ENCODE measurements around the gene HOXD11. TPM values are rescaled to one million over a fixed set of nuclear protein-coding genes. Genes with fewer than 3 reads are reported as not detected.

The HOXD11 gene
- total RNA-seq, 1 experiment from 2014 or later: not detected

DNA sequence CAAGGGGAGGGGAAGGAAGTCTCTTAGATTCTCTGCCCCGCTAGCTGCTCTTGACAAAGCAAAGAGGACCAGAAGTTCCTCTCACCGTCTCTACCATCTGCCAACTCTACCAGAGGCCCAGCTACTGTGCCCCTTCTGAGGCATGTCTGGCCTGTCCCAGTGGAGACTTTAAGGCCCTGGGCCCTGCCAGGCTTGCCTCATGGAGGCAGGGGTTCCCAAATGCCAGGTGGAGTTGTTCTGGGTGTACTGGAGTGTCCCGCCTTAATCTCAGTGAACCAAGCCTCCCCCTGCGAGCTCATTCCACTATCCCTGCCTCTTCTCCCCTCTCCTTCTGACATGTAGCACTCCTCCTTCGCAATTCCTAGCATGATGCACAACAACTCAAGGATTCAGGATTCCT, 5.2 kb upstream of the HOXD11 start:
- no peak overlapping the region for H3K4me3 ChIP-seq
- peaks cover 33% of the 10 kb centered on the region for H3K27me3 ChIP-seq (replicated peaks)
- peaks cover 20% of the 10 kb centered on the region for H3K4me1 ChIP-seq (replicated peaks)

DNA sequence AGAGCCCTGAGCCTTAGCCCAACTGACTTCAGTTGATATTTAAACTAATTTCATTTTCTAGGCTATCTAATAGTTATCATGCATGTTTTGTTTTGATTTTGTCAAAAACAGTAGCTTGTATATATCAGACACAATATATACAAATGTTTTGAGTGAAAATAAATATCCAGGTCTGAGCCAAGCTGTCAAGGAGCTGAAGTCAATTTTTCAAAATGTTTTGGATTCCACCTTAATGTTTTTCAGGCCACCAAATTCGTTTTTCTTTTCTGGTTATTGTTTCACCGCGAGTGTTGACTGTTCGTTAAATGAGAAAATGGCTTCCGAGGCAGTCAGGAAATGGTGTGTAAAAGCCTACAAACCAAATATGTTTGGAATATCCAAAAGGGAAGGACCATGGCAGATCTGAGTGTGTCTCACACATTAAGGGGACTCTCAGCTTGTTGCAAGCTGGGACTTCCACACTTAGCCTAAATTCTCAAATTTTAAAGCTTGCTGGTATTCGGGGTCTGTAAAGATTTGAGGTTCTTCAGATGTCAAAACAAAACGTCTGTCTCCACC, 4.7 kb upstream of the HOXD11 start:
- peaks cover 38% of the 10 kb centered on the region for H3K27me3 ChIP-seq (replicated peaks)
- peaks cover 20% of the 10 kb centered on the region for H3K4me1 ChIP-seq (replicated peaks)
- H3K36me3 ChIP-seq: no peaks in the 10 kb centered on the region
- H3K9me3 ChIP-seq (replicated peaks): peaks cover 4% of the 10 kb centered on the region; the same call in 1 of the 2 replicates
- H3K4me3 ChIP-seq: no peak overlapping the region
- H3K27ac ChIP-seq: no peak overlapping the region
- DNase-seq (ENCODE audit: low read depth in 1 of 2, low spot score in 2 of 2): no peak

More for the DNA sequence above, 5.2 kb upstream of the HOXD11 start:
- no peaks in the 10 kb centered on the region for H3K36me3 ChIP-seq
- H3K27ac ChIP-seq: no peak overlapping the region
- DNase-seq (ENCODE audit: low read depth in 1 of 2, low spot score in 2 of 2): no peak
- H3K9me3 ChIP-seq (replicated peaks): no peaks in the 10 kb centered on the region; the same call in 1 of the 2 replicates

DNA sequence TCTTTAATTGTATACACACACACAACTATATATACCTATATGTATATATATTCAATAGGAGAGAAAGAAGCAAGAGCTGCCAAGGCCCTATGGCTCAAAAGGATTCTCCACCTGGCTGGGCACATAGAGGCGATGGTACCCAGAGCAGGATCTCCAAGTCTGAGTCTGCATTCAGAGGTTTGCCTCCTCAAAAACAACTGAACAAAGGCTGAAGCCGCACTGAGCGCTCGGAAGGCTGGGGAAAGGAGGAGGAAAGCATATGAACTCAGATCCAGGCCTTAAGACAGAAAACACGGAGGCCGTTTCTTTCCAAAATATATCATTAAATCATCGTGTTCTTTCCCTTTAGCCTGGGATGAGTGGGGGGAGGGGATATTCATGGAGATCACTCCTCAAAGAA, 3.9 kb upstream of the HOXD11 start:
- H3K27me3 ChIP-seq (replicated peaks): peaks cover 41% of the 10 kb centered on the region
- no peak overlapping the region for H3K27ac ChIP-seq
- no peak for DNase-seq (ENCODE audit: low read depth in 1 of 2, low spot score in 2 of 2)
- H3K4me1 ChIP-seq (replicated peaks): peaks cover 16% of the 10 kb centered on the region
- H3K9me3 ChIP-seq (replicated peaks): peaks cover 4% of the 10 kb centered on the region; the same call in 1 of the 2 replicates
- no peak overlapping the region for H3K4me3 ChIP-seq
- H3K36me3 ChIP-seq: no peaks in the 10 kb centered on the region

DNA sequence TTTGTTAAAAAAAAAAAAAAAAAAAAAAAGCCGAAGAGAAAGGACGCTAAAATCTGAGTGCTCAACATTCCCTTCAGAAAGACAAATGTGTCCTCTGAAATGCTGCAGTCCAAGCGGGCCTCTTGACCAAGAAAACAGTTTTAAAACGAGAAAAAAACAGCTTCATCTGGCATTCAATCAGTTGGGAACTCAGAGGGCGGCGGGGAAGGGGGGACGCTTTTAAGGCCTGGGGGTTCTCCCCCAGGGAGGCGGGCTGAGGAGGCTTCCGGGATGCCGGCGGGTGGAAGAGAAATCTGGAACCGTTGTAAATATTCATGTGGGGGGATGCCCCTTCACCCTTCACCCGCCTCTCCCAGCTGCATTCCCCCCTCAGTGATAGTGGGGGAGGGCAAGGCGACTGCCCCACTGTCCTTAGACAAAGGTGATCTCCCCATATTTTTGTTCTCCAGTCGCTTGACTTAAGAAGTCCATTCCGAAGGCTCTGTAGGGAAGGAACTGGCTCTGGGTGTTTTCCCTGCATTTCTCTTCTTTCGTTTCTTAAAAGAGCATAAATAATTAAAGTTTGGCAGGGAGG, 3.3 kb upstream of the HOXD11 start:
- Histone ChIP-seq H3K27me3 (replicated peaks) (peaks cover 37% of the 10 kb centered on the region), H3K27ac (no peak overlapping the region), H3K4me1 (replicated peaks) (peaks cover 9% of the 10 kb centered on the region), H3K36me3 (no peaks in the 10 kb centered on the region), H3K9me3 (replicated peaks) (peaks cover 4% of the 10 kb centered on the region; the same call in 1 of the 2 replicates), H3K4me3 (no peak overlapping the region)
- no peak for DNase-seq (ENCODE audit: low read depth in 1 of 2, low spot score in 2 of 2)

DNA sequence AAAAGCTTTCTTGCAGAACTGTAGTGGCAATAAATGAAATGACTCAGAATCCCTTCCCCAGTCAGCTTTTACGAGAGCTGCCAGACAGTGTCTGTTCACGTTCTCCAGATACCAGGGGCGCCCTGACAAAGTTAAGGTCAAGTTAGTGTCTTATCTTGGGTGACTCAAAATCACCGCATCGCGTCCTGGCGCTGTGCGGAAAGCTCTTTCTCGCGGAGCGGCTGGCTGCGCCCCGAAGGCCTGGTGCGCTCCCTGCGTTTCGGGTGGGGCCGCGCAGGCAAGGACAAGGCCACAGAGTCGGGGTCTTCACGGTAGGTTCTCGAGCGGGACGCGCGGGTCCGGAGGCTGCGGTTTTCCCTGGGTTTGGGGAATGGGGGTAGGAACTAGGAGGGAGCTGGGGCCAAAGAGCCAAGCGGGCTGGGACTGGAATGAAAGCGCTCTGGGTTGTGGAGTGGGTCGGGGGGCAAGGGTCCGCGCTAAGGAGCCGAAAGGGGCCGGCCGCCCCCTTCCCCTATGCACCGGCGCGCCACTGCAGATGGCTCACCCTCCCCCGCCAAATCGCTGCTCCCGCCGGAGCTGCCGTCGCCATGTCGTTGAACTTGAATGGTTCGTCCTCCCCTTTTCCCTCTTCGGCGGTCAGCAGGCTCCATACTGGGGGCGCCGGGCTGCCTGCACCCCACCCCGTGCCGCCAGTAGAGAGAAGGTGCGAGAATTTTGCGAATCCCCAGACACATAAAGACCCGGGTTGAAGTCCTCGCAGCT, 2.6 kb upstream of the HOXD11 start:
- DNase-seq (ENCODE audit: low read depth in 1 of 2, low spot score in 2 of 2): no peak

DNA sequence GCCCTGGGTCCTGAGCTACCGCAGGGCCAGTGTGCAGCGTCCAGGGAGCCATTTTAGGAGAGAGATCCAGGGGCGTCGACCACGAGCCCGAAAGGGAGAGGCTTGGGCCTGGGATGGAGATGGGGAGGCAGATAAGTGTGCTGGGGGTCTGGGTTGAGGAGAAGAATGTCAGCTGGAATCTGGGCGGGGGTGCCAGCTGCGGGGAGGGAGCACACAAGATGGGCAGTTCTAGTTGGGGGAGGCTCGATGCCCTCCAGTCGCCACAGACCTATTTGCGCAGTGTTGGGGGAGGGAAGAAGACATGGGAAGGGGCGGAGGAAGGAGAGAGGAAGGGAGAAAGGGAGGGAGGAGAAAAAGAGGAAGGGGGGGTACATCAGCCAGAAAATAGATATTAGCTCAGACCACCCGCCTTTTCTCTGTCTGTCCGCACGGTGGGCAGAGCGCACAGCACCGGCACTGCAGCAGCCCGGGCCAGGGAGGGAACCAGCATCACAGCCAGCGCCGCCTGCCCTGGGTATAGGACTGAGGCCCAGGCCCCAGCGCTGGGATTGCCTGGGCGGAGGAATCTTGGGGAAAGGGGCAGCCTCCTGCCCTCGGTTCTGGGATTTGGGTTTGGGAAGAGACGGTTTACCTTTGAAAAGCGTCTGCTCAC, 1.9 kb upstream of the HOXD11 start:
- Histone ChIP-seq H3K9me3 (replicated peaks) (peaks cover 4% of the 10 kb centered on the region; the same call in 1 of the 2 replicates), H3K27me3 (replicated peaks) (peaks cover 44% of the 10 kb centered on the region), H3K36me3 (no peaks in the 10 kb centered on the region), H3K27ac (no peak overlapping the region), H3K4me1 (replicated peaks) (peaks cover 9% of the 10 kb centered on the region), H3K4me3 (no peak overlapping the region)
- no peak for DNase-seq (ENCODE audit: low read depth in 1 of 2, low spot score in 2 of 2)

More for the DNA sequence above, 2.6 kb upstream of the HOXD11 start:
- Histone ChIP-seq H3K4me3 (no peak overlapping the region), H3K36me3 (no peaks in the 10 kb centered on the region), H3K27ac (no peak overlapping the region), H3K9me3 (replicated peaks) (peaks cover 4% of the 10 kb centered on the region; the same call in 1 of the 2 replicates), H3K4me1 (replicated peaks) (peaks cover 9% of the 10 kb centered on the region), H3K27me3 (replicated peaks) (peaks cover 39% of the 10 kb centered on the region)

DNA sequence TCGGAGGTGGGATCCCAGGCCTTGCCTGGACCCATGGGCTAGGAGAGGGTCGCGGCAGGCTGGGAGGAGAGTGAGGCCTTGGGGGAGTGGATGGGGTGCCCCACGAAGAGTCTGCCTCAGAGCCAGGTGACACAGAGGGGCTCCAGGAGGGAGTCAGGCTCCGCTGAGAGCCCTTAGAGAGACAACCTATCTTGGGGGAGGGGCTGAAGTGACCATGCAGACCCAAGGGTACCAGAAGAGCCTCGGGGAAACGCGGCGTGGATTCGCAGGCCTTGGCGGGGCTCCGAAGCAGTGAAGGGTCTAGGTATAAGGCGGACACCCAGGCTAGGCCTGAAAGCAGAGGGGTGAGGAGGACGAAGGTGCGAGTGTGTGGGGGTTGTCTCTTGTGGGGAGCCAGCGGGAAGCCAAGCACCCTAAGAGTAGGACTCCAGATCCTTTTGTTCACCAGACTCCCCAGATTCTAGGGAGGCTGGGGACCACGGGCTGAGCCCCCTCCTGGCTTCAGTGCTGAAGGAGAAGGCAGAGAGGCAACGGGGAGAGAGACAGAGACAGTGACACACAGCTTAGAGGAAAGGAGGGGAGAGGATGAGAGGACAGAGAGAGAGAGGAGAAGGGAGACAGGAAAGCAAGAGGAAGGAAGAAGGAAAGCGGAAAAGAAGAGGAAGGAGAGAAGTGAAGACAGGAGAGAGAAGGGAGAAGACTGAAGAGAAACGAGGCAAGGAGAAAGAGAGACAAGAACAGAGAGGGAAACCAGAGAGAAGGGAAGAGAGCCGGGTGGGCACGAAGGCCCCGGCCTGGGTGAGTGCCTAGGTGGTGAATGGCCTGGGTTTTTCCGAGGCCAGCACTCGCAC, 1.1 kb upstream of the HOXD11 start:
- H3K9me3 ChIP-seq (replicated peaks): peaks cover 4% of the 10 kb centered on the region; the same call in 1 of the 2 replicates
- H3K27ac ChIP-seq: no peak overlapping the region
- H3K4me3 ChIP-seq: no peak overlapping the region
- no peaks in the 10 kb centered on the region for H3K36me3 ChIP-seq
- DNase-seq (ENCODE audit: low read depth in 1 of 2, low spot score in 2 of 2): no peak
- H3K4me1 ChIP-seq (replicated peaks): peaks cover 9% of the 10 kb centered on the region
- peaks cover 52% of the 10 kb centered on the region for H3K27me3 ChIP-seq (replicated peaks)

DNA sequence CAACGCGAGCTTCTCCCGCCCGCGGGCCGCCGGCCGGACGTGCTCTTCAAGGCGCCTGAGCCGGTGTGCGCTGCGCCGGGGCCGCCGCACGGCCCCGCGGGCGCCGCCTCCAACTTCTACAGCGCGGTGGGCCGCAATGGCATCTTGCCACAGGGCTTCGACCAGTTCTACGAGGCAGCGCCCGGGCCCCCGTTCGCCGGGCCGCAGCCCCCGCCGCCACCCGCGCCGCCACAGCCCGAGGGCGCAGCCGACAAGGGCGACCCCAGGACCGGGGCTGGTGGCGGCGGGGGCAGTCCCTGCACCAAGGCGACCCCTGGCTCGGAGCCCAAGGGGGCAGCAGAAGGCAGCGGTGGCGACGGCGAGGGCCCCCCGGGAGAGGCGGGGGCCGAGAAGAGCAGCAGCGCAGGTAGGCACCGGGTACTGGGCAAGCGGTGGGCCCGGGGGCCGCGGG, 676 bp downstream of the HOXD11 start:
- Histone ChIP-seq H3K36me3 (no peaks in the 10 kb centered on the region), H3K4me1 (replicated peaks) (peaks cover 9% of the 10 kb centered on the region), H3K27me3 (replicated peaks) (peaks cover 65% of the 10 kb centered on the region), H3K27ac (no peak overlapping the region), H3K9me3 (replicated peaks) (peaks cover 4% of the 10 kb centered on the region; the same call in 1 of the 2 replicates), H3K4me3 (no peak overlapping the region)
- DNase-seq (ENCODE audit: low read depth in 1 of 2, low spot score in 2 of 2): no peak

DNA sequence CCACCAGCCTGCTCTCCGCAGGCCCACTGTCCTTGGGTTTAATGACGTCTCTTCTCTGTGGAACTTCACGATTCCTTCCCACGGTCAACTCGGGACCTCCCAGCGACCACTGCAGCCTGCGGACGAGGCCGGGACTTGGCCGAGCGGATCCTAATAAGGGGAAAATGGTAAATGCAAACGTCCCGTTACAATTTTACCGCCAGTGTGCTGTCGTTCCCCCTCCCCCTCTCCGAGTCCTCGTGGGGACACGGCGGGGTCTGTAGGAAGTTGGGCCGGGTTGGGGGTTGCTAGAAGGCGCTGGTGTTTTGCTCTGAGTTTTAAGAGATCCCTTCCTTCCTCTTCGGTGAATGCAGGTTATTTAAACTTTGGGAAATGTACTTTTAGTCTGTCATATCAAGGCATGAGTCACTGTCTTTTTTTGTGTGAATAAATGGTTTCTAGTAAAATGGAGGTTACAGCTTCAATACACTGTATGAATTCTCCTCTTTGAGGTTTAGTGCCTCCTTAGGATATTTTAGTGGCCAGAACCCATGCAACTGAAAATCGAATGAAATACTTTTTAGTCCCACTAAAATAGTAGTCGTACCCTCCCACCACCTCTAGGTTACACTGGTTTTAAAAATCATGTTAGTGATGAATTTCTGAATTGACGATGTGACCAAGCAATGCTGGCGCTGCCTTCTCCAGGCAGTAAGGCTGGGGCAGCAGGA, 2.3 kb downstream of the HOXD11 start:
- H3K27me3 ChIP-seq (replicated peaks): peaks cover 73% of the 10 kb centered on the region
- H3K4me3 ChIP-seq: no peak overlapping the region
- H3K4me1 ChIP-seq (replicated peaks): peaks cover 9% of the 10 kb centered on the region
- H3K27ac ChIP-seq: no peak overlapping the region
- H3K36me3 ChIP-seq: no peaks in the 10 kb centered on the region
- H3K9me3 ChIP-seq (replicated peaks): peaks cover 4% of the 10 kb centered on the region; the same call in 1 of the 2 replicates
- DNase-seq (ENCODE audit: low read depth in 1 of 2, low spot score in 2 of 2): no peak

DNA sequence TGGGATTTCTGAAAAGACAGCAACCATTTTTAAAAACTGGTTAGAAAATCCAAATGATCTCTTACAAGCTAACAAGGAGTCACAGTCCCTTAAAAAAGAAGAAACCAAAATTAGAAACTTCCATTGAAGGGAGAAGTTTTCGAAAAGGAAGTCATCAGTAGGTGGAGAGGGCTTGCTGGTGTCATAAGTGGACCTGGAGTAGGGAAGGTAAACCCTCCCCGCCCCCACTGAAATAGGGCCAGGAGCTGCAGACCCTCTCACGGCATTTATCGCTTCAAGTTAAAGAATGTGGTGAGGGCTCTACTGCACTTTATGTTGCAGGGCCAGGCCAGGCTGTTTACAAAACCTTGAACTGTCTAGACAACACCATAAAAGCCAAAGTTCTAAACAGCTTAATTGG, 2.9 kb downstream of the HOXD11 start:
- H3K4me3 ChIP-seq: no peak overlapping the region
- no peak for DNase-seq (ENCODE audit: low read depth in 1 of 2, low spot score in 2 of 2)

DNA sequence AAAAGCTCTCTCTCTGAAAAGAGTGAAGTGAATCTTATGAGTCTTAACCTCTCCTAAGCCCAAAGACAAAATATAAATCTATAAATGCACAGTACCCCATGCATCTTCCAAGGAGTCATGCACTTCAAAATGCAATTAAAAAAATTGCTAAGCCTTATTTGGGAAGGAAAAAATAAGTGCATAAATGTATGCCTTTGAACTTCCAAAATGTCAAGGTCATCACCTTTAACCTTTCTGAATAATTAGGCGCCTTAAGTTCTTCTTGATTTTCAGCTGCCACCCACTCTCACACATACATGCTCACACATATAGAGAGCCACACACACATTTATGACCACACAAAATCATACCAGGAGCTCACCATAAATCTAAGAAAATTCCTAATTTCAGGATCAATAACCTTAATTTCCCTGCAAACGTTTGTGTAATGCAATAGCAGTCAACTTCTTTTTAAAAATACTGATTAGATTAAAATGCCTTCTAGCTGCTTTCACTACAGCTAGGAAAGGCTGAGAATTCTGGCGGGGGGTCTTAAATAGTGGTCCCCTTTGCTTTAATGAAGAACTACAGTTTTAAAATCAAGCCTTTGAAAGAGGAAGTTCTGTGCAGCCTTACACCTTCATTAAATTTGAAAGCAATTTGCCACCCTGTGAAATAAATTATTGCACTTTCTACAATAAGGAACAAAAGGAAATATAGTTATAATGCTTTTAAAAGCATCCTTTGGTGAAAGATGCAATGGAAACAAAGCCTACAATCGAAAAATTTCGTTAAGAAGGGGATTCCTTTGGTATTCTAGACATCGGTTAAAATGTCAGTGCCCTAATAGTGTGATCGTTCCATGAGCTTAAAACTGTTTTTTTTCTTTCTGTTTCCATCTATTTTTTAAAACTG, 3.6 kb downstream of the HOXD11 start:
- H3K27me3 ChIP-seq (replicated peaks): peaks cover 75% of the 10 kb centered on the region
- H3K36me3 ChIP-seq: no peaks in the 10 kb centered on the region
- H3K9me3 ChIP-seq (replicated peaks): peaks cover 4% of the 10 kb centered on the region; the same call in 1 of the 2 replicates
- no peak for DNase-seq (ENCODE audit: low read depth in 1 of 2, low spot score in 2 of 2)
- peaks cover 9% of the 10 kb centered on the region for H3K4me1 ChIP-seq (replicated peaks)
- no peak overlapping the region for H3K27ac ChIP-seq
- H3K4me3 ChIP-seq: no peak overlapping the region

More for the DNA sequence above, 2.9 kb downstream of the HOXD11 start:
- Histone ChIP-seq H3K9me3 (replicated peaks) (peaks cover 4% of the 10 kb centered on the region; the same call in 1 of the 2 replicates), H3K27me3 (replicated peaks) (peaks cover 75% of the 10 kb centered on the region), H3K27ac (no peak overlapping the region), H3K4me1 (replicated peaks) (peaks cover 9% of the 10 kb centered on the region), H3K36me3 (no peaks in the 10 kb centered on the region)

DNA sequence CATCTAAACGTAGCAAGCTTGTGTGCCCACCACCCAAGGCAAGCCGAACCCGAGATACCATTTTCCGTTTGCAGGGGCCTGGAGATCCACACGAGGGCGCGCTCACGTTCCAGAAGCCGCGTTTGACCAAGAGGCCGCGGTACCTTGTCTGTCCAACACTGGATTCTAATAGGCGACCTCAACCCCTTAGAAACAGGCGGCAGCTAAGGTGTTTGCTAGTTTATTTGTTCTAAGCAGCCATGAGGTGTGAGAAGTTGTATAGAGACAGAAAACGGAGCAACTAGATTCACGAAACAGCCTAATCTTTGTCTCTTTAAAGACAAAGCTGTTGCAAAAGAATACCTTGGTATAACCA, 4.2 kb downstream of the HOXD11 start:
- Histone ChIP-seq H3K9me3 (replicated peaks) (peaks cover 4% of the 10 kb centered on the region; the same call in 1 of the 2 replicates), H3K4me1 (replicated peaks) (peaks cover 9% of the 10 kb centered on the region), H3K36me3 (no peaks in the 10 kb centered on the region), H3K27me3 (replicated peaks) (peaks cover 73% of the 10 kb centered on the region), H3K4me3 (no peak overlapping the region), H3K27ac (no peak overlapping the region)
- peak in 1 of 2 experiments; percentile 54 for DNase-seq (ENCODE audit: low read depth in 1 of 2, low spot score in 2 of 2)

Measured in SJSA1 (cell line).